Motor neuron (in vitro differentiated cells): Measurements from ENCODE around the gene ALKBH5. TPM values are rescaled to one million over a fixed set of nuclear protein-coding genes. Genes with fewer than 3 reads are reported as not detected.

Experiments used
- ATAC-seq, 8 experiments: fragments of 200-7000 bp; cut with Tn5 transposase; replicated peaks in 6 of 8; 2 replicates each; pipeline ENCODE4 v1.8.0; 2021; ENCODE audit warnings: mild to moderate bottlenecking in 8 of 8, moderate library complexity in 8 of 8
- H3K27ac ChIP-seq, 2 donors: fragments of 250-450 bp; sonication (Bioruptor Pico); 2 replicates each; pipeline ENCODE4 v1.9.0; 2021; ENCODE audit warnings: antibody characterized with exemption in 2 of 2, mild to moderate bottlenecking in 2 of 2, moderate library complexity in 1 of 2
- H3K4me1 ChIP-seq, 2 donors: fragments of 250-450 bp; sonication (Bioruptor Pico); replicated peaks in 1 of 2; 2 replicates each; pipeline ENCODE4 v1.6.1; 2021; ENCODE audit warnings: antibody characterized with exemption in 2 of 2, mild to moderate bottlenecking in 2 of 2, moderate library complexity in 1 of 2
- H3K4me3 ChIP-seq, 5 donors: fragments of 250-450 bp; sonication (Bioruptor Pico); 2 replicates each; pipeline ENCODE4 v1.9.0; 2021; ENCODE audit warnings: antibody characterized with exemption in 5 of 5, mild to moderate bottlenecking in 5 of 5, moderate library complexity in 4 of 5
- whole genome bisulfite sequencing, 10 experiments: fragments of 450-650 bp; shearing (Covaris generic); methylation state at CpG; one replicate each; pipeline ENCODE4 v1.0.0; 2022; 5-methylcytosine and 5-hydroxymethylcytosine counted together
- in situ Hi-C, 9 experiments: fragments of 400-800 bp; cut with MboI; loops; one replicate each; pipeline ENCODE4 v1.15.0; 2021; ENCODE audit warnings: low sequenced_read_pairs in 9 of 9, low pct_unique_long_range_greater_than_20kb in 2 of 9; ENCODE audit not compliant: unreplicated experiment in 9 of 9
- total RNA-seq, 8 experiments: library from RNA; unstranded; fragments of 300-600 nt; gene quantifications; 2 replicates each; pipeline versions ENCODE4 v1.2.3 to v1.2.4, GENCODE V29; 2022

ALKBH5 gene
- total RNA-seq, 8 experiments from 2014 or later: 60.4 to 140 (median 79.8) TPM

GRCh38 chr17:18231164-18231563 lies 47.5 kb downstream of the ALKBH5 start:
- peak in 5 of 8 experiments; percentile 65 to 76 (median 74) for ATAC-seq
- no peak overlapping the region for H3K4me3 ChIP-seq
- H3K27ac ChIP-seq: peak overlapping the region in 1 of 2 donors; percentile 9
- in situ Hi-C loops: no loop called here
- WGBS, 10 experiments: 0 to 3% (median 0%) methylated on average over 1 to 6 of the region's 9 CpGs; no CpG with 5 or more reads in 7 of the 10 experiments
- H3K4me1 ChIP-seq: peaks cover 29 to 54% of the 10 kb centered on the region in 2 donors

GRCh38 chr17:18233803-18234518 lies 50.3 kb downstream of the ALKBH5 start:
- Histone ChIP-seq H3K4me3 (no peak overlapping the region), H3K4me1 (peaks cover 19 to 35% of the 10 kb centered on the region in 2 donors), H3K27ac (no peak overlapping the region)
- 80 to 100% (median 89%) methylated on average over 1 to 7 of the region's 22 CpGs; no CpG with 5 or more reads in 5 of the 10 experiments for WGBS, 10 experiments
- ATAC-seq: no peak
- in situ Hi-C loops: no loop called here

- in situ Hi-C loops: no loop called here
Observed at GRCh38 chr17:18234853-18235380, 51.3 kb downstream of the ALKBH5 start.

GRCh38 chr17:18235743-18236256 lies 52.2 kb downstream of the ALKBH5 start:
- in situ Hi-C loops: no loop called here
- H3K4me1 ChIP-seq: peaks cover 9 to 16% of the 10 kb centered on the region in 2 donors
- peak in 5 of 8 experiments; percentile 1 to 95 (median 86) for ATAC-seq
- no peak overlapping the region for H3K4me3 ChIP-seq
- WGBS, 10 experiments: 82% methylated on average over 6 of the region's 14 CpGs; no CpG with 5 or more reads in 9 of the 10 experiments
- no peak overlapping the region for H3K27ac ChIP-seq

More at GRCh38 chr17:18234853-18235380, 51.3 kb downstream of the ALKBH5 start:
- Histone ChIP-seq H3K27ac (no peak overlapping the region), H3K4me3 (no peak overlapping the region), H3K4me1 (peaks cover 18 to 25% of the 10 kb centered on the region in 2 donors)
- ATAC-seq: no peak
- 100% methylated on average over 1 to 5 of the region's 22 CpGs; no CpG with 5 or more reads in 7 of the 10 experiments for WGBS, 10 experiments

GRCh38 chr17:18236494-18236893 lies 52.9 kb downstream of the ALKBH5 start:
- ATAC-seq: no peak
- 80 to 98% (median 91%) methylated on average over 1 to 11 of the region's 18 CpGs; no CpG with 5 or more reads in 6 of the 10 experiments for WGBS, 10 experiments
- in situ Hi-C loops: no loop called here
- Histone ChIP-seq H3K4me3 (no peak overlapping the region), H3K27ac (no peak overlapping the region), H3K4me1 (peaks cover 5 to 9% of the 10 kb centered on the region in 2 donors)

GRCh38 chr17:18237461-18237860 lies 53.8 kb downstream of the ALKBH5 start:
- no peaks in the 10 kb centered on the region for H3K4me1 ChIP-seq
- ATAC-seq: no peak
- H3K27ac ChIP-seq: no peak overlapping the region
- 40 to 90% methylated on average over 1 to 2 of the region's 20 CpGs; no CpG with 5 or more reads in 8 of the 10 experiments for WGBS, 10 experiments
- H3K4me3 ChIP-seq: no peak overlapping the region
- in situ Hi-C loops: no loop called here

- no peak for ATAC-seq
- 60 to 78% (median 60%) methylated on average over 1 to 3 of the region's 18 CpGs; no CpG with 5 or more reads in 7 of the 10 experiments for WGBS, 10 experiments
- Histone ChIP-seq H3K4me3 (no peak overlapping the region), H3K27ac (no peak overlapping the region), H3K4me1 (no peaks in the 10 kb centered on the region)
- in situ Hi-C loops: no loop called here
Observed at GRCh38 chr17:18238299-18238698, 54.7 kb downstream of the ALKBH5 start.

- WGBS, 10 experiments: 88 to 97% methylated on average over 5 to 6 of the region's 19 CpGs; no CpG with 5 or more reads in 8 of the 10 experiments
Observed at GRCh38 chr17:18240449-18240848, 56.8 kb downstream of the ALKBH5 start.

GRCh38 chr17:18241229-18241871 lies 57.7 kb downstream of the ALKBH5 start:
- WGBS, 10 experiments: 66 to 100% (median 92%) methylated on average over 1 to 7 of the region's 28 CpGs; no CpG with 5 or more reads in 5 of the 10 experiments
- Histone ChIP-seq H3K4me1 (no peaks in the 10 kb centered on the region), H3K4me3 (no peak overlapping the region), H3K27ac (no peak overlapping the region)
- ATAC-seq: peak in 3 of 8 experiments; percentile 11 to 12 (median 12)
- in situ Hi-C loops: no loop called here

More at GRCh38 chr17:18240449-18240848, 56.8 kb downstream of the ALKBH5 start:
- ATAC-seq: no peak
- no peaks in the 10 kb centered on the region for H3K4me1 ChIP-seq
- no peak overlapping the region for H3K4me3 ChIP-seq
- in situ Hi-C loops: no loop called here
- H3K27ac ChIP-seq: no peak overlapping the region

GRCh38 chr17:18245038-18245776 lies 61.6 kb downstream of the ALKBH5 start:
- WGBS, 10 experiments: 63 to 100% (median 93%) methylated on average over 1 to 8 of the region's 21 CpGs; no CpG with 5 or more reads in 5 of the 10 experiments
- Histone ChIP-seq H3K4me3 (no peak overlapping the region), H3K27ac (no peak overlapping the region), H3K4me1 (peaks cover 0 to 9% of the 10 kb centered on the region in 2 donors)
- in situ Hi-C loops: no loop called here
- no peak for ATAC-seq

GRCh38 chr17:18246109-18246725 lies 62.6 kb downstream of the ALKBH5 start:
- WGBS, 10 experiments: 8 to 100% (median 80%) methylated on average over 1 to 3 of the region's 24 CpGs; no CpG with 5 or more reads in 5 of the 10 experiments
- no peak for ATAC-seq
- Histone ChIP-seq H3K27ac (no peak overlapping the region), H3K4me1 (peaks cover 0 to 9% of the 10 kb centered on the region in 2 donors), H3K4me3 (no peak overlapping the region)
- in situ Hi-C loops: no loop called here
